ENCODE data around the gene CTIF. TPM values are rescaled to one million over a fixed set of nuclear protein-coding genes. Genes with fewer than 3 reads are reported as not detected.

Gene CTIF
- total RNA-seq, 1 experiment from 2014 or later = 26.5 TPM

GRCh38 chr18:48641981-48642380 lies 103.2 kb downstream of the CTIF start:
- BruUV-seq (replicated peaks) = no TSS peak
- intact Hi-C loops (cut with micrococcal nuclease; ENCODE audit: unreplicated experiment) = no loop called here
- no peak for ATAC-seq
- no peak for DNase-seq (ENCODE audit: low read depth, low spot score)
- ChIA-PET POLR2A (no interaction called here), CTCF (no interaction called here)
- Histone ChIP-seq H3K27me3 (ENCODE audit: control insufficient read depth, insufficient read depth, low read length) (no peaks in the 10 kb centered on the region), H3K36me3 (ENCODE audit: control insufficient read depth, insufficient read depth, low read length) (no peaks in the 10 kb centered on the region), H3K27ac (ENCODE audit: low read length) (no peak overlapping the region), H3K4me1 (ENCODE audit: control insufficient read depth, insufficient read depth, low read length) (no peaks in the 10 kb centered on the region), H3K9me3 (ENCODE audit: control insufficient read depth, insufficient read depth, low read depth, low read length) (no peaks in the 10 kb centered on the region), H3K4me3 (ENCODE audit: low read depth in 2 of 2, low read length in 2 of 2) (no peak overlapping the region)
- in situ Hi-C loops (cut with HindIII; ENCODE audit: low pct_unique_long_range_greater_than_20kb, low sequenced_read_pairs) = no loop called here
- TF ChIP-seq TCF7L2 (IDR thresholded peaks at IDR 0.05; ENCODE audit: low read depth, low read length) (no peak), SIN3A (IDR thresholded peaks at IDR 0.05; ENCODE audit: borderline replicate concordance, insufficient read depth, low read depth, low read length) (no peak), REST (IDR thresholded peaks at IDR 0.05; ENCODE audit: insufficient read depth in 1 of 2, low read depth in 2 of 2, low read length in 1 of 2) (no peak), POLR2AphosphoS5 (IDR thresholded peaks at IDR 0.05; ENCODE audit: low read depth, low read length) (no peak), CTCF (IDR thresholded peaks at IDR 0.05) (no peak)

- no peak overlapping the region for H3K4me3 ChIP-seq (ENCODE audit: low read depth in 2 of 2, low read length in 2 of 2)
- ATAC-seq = no peak
- no TSS peak for BruUV-seq (replicated peaks)
- ChIA-PET POLR2A (no interaction called here), CTCF (no interaction called here)
- TF ChIP-seq POLR2AphosphoS5 (IDR thresholded peaks at IDR 0.05; ENCODE audit: low read depth, low read length) = no peak
- TF ChIP-seq CTCF (IDR thresholded peaks at IDR 0.05) = no peak
- no peak for TF ChIP-seq SIN3A (IDR thresholded peaks at IDR 0.05; ENCODE audit: borderline replicate concordance, insufficient read depth, low read depth, low read length)
- no peak for TF ChIP-seq REST (IDR thresholded peaks at IDR 0.05; ENCODE audit: insufficient read depth in 1 of 2, low read depth in 2 of 2, low read length in 1 of 2)
- no peak for TF ChIP-seq TCF7L2 (IDR thresholded peaks at IDR 0.05; ENCODE audit: low read depth, low read length)
- no peak overlapping the region for H3K27ac ChIP-seq (ENCODE audit: low read length)
- intact Hi-C loops (cut with micrococcal nuclease; ENCODE audit: unreplicated experiment) (no loop called here), in situ Hi-C loops (cut with HindIII; ENCODE audit: low pct_unique_long_range_greater_than_20kb, low sequenced_read_pairs) (no loop called here)
- no peaks in the 10 kb centered on the region for H3K4me1 ChIP-seq (ENCODE audit: control insufficient read depth, insufficient read depth, low read length)
- no peaks in the 10 kb centered on the region for H3K36me3 ChIP-seq (ENCODE audit: control insufficient read depth, insufficient read depth, low read length)
- H3K27me3 ChIP-seq (ENCODE audit: control insufficient read depth, insufficient read depth, low read length) = no peaks in the 10 kb centered on the region
- no peak for DNase-seq (ENCODE audit: low read depth, low spot score)
- H3K9me3 ChIP-seq (ENCODE audit: control insufficient read depth, insufficient read depth, low read depth, low read length) = no peaks in the 10 kb centered on the region
Observed at GRCh38 chr18:48642503-48642902, 103.7 kb downstream of the CTIF start.
